Stimulated activated CD4-positive, alpha-beta T cell treated with anti-CD3 and anti-CD28 coated beads, Interleukin-2, amount 100 ng/mL, for 48 hours (primary cell): ENCODE results near the gene IFNA13.
A peak's percentile ranks its signal among the peaks of the same experiment; 100 is the strongest.

Experiments
- DNase-seq, 2 donors: peaks; one replicate each; pipeline ENCODE4 v3.0.0-alpha.2; 2020

Gene IFNA13

DNA sequence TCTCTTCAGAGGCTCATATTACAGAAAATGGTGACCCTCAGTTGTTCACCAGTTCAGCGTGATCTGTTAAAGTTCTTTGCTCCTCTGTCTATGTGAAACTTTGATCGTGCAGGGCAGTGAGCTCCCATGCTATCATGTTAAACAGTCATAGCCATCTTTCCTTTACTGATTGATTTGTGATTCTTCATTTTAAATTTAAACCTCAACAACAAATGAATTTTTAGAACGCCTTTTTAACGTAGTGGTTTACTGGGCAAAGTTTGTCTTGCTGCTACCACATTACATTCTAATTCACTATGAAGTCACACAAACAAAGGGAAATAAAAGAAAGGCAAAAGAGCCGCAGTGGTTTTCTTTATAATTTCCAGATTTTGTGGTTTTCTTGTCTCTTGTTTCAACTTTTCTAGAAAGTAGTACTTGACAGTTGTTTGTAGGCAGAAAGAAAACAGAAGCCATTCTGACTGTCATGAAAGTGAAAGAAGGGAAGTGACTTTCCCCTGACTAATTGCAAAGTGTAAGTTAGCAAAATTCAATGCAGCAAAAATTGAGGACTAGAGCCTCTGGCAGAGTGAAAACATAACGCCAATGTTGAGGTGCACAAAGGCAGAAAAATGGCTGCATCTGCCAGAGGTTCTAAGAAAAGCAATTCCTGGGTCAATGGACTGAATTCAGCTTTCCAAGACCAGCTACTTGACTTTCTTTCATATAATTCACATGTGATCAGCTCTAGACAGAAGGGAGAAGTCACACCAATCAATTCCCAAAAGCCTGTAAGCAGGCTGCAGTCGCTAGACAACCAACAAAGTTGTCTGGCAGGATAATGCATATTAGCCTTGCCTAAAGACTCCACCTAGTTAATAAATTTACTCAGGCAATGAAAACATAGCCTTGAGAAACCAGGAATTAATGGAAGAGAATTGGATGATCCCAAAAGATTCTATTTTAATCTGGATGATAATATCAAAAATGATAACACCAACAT, 10.1 kb downstream of the IFNA13 start:
- peak in 1 of 2 donors; percentile 2 for DNase-seq

DNA sequence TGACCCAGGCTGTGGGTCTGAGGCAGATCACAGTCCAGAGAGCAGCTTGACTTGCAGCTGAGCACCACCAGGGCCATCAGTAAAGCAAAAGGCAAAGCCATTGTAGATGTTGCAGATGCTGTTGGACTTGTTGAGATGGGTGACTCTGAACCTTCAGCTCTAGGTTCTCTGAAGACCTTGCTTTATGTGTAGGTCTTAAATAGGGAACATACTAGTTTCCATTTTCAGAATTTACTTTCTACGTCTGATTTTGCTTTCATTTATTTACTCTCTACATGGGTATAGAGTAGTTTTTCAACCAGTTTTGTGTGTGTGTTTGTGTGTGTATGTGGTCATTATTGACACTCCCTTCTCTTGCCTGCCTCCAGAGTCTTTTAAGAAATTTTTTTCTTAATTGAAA, 17.1 kb downstream of the IFNA13 start, which contains the start of gene IFNA6:
Gene IFNA6 (minus strand): TSS at position 101 of the 400 bp plus-strand sequence. CDS start 0 bp downstream, at position 101.
- no peak for DNase-seq

DNA sequence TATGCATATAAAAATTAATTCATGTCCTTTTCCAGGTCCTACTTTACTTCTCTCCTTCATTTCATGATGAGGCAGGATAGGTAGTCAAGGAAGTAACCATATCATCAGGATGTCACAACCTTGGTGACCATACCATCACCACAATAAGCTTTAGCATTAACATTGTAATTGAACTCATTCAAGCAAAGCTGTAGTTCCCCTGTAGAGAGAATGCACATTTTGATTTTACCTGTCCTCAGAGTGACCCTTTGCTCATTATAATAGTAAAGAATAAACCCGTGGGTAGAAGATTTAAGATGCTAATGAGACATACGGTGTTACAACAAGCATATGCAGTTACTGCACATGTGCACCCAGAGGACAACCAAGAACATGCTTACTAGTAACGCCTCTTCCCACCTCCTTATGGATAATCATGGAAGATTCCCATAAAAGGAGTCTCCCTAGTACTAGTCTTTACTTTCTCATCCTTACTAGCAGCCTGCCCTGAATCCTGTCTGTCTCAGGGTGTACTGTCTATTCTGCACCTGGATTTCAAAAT, 19.4 kb downstream of the IFNA13 start:
- no peak for DNase-seq

DNA sequence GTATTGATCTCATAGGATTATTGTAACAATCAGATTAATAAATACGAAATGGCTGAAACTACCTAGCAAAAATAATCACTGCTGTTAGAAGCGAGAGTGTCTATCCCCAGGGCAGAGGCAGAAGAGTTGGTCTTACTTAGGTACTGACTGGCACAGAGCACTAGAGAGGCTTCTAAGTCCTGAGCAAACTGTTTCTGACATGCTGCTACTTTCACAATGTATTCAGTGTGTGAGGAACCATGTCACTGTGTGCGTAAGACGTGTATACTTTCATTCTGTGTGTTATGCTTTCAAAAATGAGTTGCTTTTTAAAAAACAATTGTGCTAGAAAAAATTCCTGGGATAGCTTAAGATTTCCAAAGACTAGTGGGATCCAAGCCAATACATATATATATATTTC, 27.1 kb downstream of the IFNA13 start:
- no peak for DNase-seq

DNA sequence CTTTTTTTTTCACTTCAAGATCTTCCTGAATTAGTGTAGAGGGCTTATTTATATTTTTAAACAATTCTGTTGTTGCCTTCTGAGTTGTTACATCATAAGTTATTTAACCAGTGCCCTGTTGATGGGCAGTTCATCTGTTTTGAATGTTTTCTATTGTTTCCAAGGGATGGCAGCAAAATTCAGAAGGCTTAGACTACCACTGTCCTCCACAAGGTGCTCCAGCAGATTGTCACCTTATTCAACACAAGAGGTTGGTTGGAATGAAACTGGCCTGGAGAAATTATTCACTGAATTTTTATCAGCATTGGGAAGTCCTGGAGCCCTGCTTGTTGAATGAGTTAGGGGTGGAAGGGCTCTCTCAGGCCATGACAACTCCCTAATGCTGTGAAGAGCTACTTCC, 31.4 kb downstream of the IFNA13 start:
- no peak for DNase-seq

DNA sequence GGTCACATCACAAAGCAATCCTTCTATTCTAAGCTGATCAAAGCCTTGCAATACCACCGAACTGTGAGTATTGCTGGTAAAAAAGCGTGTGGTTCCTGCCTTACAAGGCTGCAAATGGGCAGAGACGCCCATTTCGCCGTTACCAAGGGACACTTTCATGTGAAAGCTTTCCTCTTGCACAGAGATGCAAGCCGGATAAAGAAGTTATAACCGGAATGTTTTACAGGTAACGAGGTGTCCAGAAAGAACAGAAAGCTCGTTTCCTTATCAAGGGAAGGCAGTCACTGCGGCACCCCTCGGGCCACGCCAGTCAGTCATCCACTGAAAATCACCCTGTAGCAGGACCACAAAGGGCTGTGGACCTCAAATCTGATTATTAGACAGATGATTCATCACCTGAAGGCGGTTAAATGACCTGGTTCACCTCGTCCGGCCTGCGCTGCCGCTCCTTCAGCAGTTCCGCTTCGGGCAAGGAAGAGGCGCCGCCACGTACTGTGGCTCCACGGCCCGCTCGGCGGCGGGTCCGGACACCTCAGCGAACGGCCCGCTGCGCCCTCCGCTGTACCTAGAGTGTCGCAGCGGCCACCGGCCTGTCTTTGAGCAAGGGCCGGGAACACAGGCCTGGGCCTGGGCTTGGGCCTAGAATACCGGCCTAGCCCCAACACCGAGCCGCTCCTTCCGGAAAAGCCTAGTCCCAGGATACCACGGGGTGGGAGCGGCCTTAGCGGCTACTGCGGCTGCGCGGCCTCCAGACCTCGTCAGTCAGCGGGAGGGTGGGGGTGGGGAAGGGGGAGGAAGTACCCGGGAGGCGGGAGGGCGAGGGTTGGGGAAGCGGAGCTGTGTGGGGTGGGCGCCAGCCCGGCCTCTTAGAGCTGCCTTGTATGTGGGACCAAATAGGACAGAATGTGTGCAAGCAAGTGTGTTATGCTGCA, 32.9 kb downstream of the IFNA13 start, which contains the start of gene KLHL9:
Gene KLHL9 (minus strand): TSS at position 704 of the 932 bp plus-strand sequence. CDS start 545 bp downstream, at position 159.
- peak; percentile 78 to 80 for DNase-seq

DNA sequence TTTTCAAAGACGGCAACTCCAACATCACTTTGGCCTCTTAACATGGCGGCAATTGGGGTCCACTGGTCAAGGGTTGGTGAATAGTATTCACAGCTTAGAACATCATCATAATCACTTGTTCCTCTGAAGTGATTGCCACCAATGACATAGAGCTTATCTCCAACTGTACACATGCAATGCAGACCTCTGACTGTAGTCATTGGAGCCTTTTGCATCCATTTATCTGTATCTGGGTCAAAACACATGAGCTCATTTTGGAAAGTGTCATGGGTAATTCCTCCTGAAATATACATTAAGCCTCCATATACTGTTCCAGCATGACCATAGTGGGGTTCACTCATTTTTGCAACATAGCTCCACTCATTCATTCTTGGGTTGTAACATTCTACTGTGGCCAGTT, 34.6 kb downstream of the IFNA13 start:
- DNase-seq: no peak

DNA sequence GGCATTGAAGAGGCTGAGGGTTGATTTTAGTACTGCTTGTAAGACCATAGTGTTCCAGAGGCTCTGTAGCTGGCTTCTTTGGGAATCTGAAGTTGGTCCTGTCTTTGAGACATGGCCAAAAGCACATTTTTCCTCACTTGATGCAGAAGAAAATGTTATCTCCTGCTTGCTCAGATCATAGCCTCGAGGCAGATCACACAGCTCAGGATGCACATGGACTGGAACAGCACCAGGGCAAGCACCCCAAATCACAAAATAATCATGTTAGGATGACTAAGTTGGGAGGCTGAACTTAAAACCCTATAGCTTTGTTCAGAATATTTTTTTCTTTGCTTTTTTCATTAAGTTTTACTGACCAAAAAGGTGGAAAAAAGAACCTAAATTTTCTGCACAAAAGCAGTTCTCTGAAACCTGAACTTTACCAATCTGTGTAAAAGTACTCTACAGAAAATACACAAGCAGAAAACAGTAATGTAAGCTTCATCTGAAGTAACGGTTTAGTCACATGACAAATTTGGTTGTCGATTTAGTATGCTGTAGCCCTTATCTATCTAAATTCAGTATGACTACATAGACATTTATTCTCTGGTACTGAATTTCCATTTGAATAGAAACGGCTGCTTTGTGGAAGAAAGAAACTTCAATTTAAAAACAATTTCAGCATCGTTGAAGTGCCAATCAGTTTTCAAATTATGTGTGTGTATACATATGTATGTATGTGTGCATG, 36.0 kb downstream of the IFNA13 start:
- no peak for DNase-seq

DNA sequence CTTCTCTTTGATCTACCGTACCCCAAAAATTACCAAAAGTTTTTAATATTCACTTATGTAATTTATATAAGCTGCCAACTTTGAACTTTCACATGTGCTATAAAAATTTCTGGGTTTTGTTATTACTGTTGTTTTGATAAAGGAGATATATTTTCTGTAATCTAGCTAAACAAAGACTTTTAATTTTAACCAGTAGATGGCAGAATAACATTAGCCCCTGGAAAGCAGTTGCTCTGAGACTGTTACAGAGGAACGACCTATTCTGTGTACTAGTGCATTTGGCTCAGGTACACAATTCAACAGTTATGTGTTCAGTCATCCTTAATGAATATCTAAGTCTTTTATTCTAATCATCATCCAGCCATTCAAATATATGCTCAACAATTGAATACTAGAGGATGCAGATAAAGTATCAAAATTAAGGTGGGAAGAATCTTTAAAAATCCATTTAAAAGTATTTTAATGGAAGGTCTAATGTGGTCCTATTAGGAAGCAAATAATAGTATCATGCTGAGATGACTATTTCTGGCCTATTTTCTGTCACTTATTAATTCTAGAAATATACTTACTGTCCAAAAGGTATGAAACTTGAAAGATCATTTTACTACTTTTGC, 41.2 kb downstream of the IFNA13 start:
- DNase-seq: no peak

DNA sequence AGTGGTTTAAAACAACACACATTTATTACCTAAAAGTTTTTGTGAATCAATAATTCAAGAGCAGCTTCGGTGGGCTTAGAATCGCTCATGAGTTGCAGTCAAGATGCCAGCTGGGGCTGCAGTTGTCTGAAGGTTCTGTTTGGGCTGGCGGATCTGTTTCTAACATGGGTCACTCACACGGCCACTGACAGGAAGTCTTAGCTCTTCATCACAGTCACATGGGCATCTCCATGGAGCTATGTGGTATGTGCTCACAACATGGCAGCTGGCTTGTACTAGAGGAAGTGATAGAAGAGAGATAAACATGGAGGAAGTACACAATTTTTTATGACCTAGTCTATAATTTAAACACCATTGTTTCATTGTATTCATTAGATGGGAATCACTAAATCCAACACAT, 43.8 kb downstream of the IFNA13 start:
- DNase-seq: no peak

DNA sequence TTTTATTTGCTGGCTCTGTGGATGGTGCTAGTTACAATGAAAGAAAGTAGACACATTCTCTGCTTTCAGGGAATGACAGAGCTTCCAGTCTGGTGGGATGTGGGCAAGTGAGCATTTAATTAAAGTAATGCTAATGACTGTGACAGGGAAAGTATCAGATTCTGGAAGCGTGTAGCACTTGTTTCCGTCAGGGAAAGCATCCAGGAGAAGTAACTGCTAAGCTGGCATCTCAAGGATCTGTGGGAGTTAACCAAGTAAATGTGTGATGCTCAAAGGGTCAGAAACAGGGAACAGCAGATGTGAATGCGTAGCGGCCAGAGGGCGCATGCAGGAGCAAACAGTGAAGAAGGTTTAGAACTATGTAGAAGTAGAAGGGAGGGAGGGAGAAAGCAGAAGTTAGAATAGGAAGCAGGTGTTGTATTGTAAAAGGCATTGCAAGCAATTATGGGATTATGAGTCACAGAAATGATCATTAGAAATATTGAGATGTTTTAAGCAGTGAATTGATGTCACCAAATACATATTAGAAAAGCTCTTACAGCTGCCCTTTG, 44.9 kb downstream of the IFNA13 start:
- no peak for DNase-seq

DNA sequence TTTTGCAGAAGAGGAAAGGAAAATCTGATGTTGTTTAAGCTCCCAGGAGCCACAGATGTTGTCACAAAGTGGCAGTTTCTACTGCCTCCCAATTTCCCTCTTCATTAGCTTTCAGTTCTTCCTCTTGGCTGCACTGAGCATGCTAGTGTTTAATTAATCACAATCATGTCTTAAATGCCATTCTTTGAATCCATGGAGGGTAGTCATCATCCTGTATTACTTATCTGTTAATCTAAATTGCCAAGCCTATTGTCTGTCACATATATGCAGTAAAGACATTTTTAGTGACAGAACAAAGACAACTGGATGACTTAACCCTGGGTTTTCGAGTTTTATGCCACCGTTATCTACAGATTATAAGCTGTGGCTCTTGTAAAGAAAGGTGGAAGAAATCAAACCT, 47.4 kb downstream of the IFNA13 start:
- DNase-seq: no peak

DNA sequence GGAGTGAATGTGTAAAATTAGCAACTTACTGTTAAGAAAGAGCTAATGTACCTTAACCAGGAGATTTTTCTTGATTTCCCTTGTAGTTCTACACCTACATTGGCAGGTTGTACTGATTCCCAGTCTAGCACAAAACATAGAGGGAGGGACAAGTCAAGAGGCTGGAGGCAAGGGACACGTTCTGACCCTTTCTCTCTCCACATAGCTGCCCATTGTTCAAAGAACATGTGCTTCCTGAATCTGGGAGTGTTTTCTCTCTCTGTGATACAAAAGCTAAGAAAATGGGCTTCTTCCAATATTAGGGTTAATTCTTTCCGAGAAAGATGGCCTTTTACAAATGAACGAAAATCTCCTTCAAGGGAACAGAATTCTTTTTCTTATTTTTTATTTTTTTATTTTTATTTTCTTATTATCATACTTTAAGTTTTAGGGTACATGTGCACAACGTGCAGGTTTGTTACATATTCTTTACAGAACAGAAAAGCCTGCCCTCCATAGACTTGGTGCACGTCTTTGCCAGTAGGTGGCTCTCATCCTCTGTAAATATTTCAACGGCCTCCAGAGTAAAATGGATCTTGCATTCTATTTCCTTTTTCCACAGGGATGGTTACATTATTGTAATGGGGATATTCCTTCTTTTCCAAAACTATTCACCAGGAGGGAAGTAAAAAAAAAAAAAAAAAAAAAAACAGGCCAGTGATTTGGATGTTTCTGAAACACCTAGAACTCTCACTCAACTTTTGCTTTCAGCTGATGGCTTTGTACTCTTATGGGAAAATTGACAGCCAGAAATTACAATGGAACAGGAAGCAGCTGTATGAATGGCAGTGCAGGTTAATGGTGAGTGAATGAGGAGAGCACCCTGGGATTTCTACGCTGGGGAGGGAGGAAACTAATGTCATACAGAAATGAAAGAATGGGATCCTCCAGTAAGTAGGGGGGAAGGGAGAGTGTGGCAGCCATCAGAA, 49.6 kb downstream of the IFNA13 start:
- peak in 1 of 2 donors; percentile 9 for DNase-seq
